Loucy (cell line): Measurements from ENCODE around the gene AGMAT.
A peak's percentile ranks its signal among the peaks of the same experiment; 100 is the strongest.

Experiments
- H2AFZ ChIP-seq: fragments of 200-600 bp; sonication (generic); 2 replicates; pipeline ENCODE4 v1.6.0; 2016; ENCODE audit warnings: antibody characterized with exemption, mild to moderate bottlenecking, low read length, moderate library complexity
- H3F3A ChIP-seq: fragments of 200-600 bp; 2 replicates; pipeline ENCODE4 v1.6.0; 2016; ENCODE audit warnings: antibody characterized with exemption, low read depth, mild to moderate bottlenecking
- H3K27me3 ChIP-seq: fragments of 200-600 bp; sonication (generic); 2 replicates; pipeline ENCODE4 v1.6.1; 2014; ENCODE audit warnings: low read length, mild to moderate bottlenecking; ENCODE audit not compliant: insufficient read depth, poor library complexity, severe bottlenecking
- H3K36me3 ChIP-seq: fragments of 200-600 bp; sonication (generic); 2 replicates; pipeline ENCODE4 v1.6.1; 2016; ENCODE audit warnings: low read length; ENCODE audit not compliant: insufficient read depth
- H3K4me1 ChIP-seq: fragments of 200-600 bp; sonication (generic); 2 replicates; pipeline ENCODE4 v1.5.1; 2014; ENCODE audit warnings: low read length, mild to moderate bottlenecking; ENCODE audit not compliant: insufficient read depth, poor library complexity, severe bottlenecking
- H3K4me2 ChIP-seq: fragments of 200-600 bp; sonication (generic); 2 replicates; pipeline ENCODE4 v1.6.0; 2014; ENCODE audit warnings: antibody characterized with exemption, low read length, low read depth, mild to moderate bottlenecking; ENCODE audit not compliant: poor library complexity, severe bottlenecking
- H3K4me3 ChIP-seq: fragments of 200-600 bp; sonication (generic); 2 replicates; pipeline ENCODE4 v1.5.1; 2014; ENCODE audit warnings: low read length, mild to moderate bottlenecking, mixed read lengths; ENCODE audit not compliant: poor library complexity, severe bottlenecking
- H3K79me2 ChIP-seq: fragments of 200-600 bp; sonication (generic); 2 replicates; pipeline ENCODE4 v1.6.1; 2014; ENCODE audit warnings: low read length; ENCODE audit not compliant: insufficient read depth
- H3K9ac ChIP-seq: fragments of 200-600 bp; sonication (generic); 2 replicates; pipeline ENCODE4 v1.6.0; 2014; ENCODE audit warnings: mild to moderate bottlenecking, low read depth, low read length, moderate library complexity; ENCODE audit not compliant: poor library complexity, severe bottlenecking
- H3K9me2 ChIP-seq: fragments of 200-600 bp; sonication (generic); replicated peaks from 2 replicates; pipeline ENCODE4 v1.6.1; 2016; ENCODE audit warnings: low read depth, low read length, mixed read lengths
- H3K9me3 ChIP-seq: fragments of 200-600 bp; sonication (generic); 2 replicates; pipeline ENCODE4 v1.6.1; 2014; ENCODE audit warnings: mild to moderate bottlenecking, antibody characterized with exemption, low read length, low read depth; ENCODE audit not compliant: insufficient read depth
- H4K20me1 ChIP-seq: fragments of 200-600 bp; sonication (generic); 2 replicates; pipeline ENCODE4 v1.6.0; 2014; ENCODE audit warnings: antibody characterized with exemption, low read length, mild to moderate bottlenecking; ENCODE audit not compliant: insufficient read depth, poor library complexity, severe bottlenecking
- EZH2phosphoT487 ChIP-seq: fragments of 200-600 bp; IDR thresholded peaks from 2 replicates; pipeline ENCODE4 v1.6.1; 2018; ENCODE audit warnings: antibody characterized with exemption, mild to moderate bottlenecking, moderate library complexity, borderline replicate concordance
- TF ChIP-seq, protein P1 (sequence below): fragments of 200-600 bp; sonication (generic); conservative IDR thresholded peaks from 2 replicates; pipeline ENCODE4 v1.5.1; 2014; ENCODE audit warnings: mild to moderate bottlenecking, antibody characterized with exemption, low read length

AGMAT gene

DNA sequence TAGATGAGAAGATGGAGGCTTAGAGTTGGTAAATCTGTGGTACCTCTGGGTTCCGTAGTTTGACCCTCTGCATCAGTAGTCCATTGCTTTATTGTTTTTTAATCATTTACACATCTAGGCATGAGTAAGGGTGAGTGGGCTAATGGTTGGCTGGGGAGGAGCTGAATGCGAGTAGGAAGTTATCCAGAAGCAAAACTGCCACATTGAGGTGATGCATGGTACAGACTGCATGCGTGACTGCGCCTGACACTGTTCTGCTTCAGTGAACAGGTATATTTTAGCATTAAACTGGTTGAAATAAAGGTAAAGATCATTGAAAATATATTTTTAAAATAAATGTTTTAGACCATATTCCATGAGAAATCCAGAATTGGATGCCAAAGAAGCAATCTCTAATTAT lies 53.8 kb downstream of the AGMAT start:
- Histone ChIP-seq H3K4me1 (peaks cover 12% of the 10 kb centered on the region), H3F3A (peaks cover 2% of the 10 kb centered on the region; the same call in 1 of the 2 replicates), H2AFZ (no peak overlapping the region), H3K9me3 (no peaks in the 10 kb centered on the region), H3K9me2 (no peaks in the 10 kb centered on the region), H3K4me3 (no peak overlapping the region), H3K36me3 (no peaks in the 10 kb centered on the region), H3K79me2 (peaks cover 13% of the 10 kb centered on the region), H3K27me3 (no peaks in the 10 kb centered on the region), H3K4me2 (no peak overlapping the region), H3K9ac (no peak overlapping the region), H4K20me1 (peaks cover 4% of the 10 kb centered on the region)
- TF ChIP-seq, protein P1, sequence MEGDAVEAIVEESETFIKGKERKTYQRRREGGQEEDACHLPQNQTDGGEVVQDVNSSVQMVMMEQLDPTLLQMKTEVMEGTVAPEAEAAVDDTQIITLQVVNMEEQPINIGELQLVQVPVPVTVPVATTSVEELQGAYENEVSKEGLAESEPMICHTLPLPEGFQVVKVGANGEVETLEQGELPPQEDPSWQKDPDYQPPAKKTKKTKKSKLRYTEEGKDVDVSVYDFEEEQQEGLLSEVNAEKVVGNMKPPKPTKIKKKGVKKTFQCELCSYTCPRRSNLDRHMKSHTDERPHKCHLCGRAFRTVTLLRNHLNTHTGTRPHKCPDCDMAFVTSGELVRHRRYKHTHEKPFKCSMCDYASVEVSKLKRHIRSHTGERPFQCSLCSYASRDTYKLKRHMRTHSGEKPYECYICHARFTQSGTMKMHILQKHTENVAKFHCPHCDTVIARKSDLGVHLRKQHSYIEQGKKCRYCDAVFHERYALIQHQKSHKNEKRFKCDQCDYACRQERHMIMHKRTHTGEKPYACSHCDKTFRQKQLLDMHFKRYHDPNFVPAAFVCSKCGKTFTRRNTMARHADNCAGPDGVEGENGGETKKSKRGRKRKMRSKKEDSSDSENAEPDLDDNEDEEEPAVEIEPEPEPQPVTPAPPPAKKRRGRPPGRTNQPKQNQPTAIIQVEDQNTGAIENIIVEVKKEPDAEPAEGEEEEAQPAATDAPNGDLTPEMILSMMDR, result no peak
- no peak for TF ChIP-seq EZH2phosphoT487

DNA sequence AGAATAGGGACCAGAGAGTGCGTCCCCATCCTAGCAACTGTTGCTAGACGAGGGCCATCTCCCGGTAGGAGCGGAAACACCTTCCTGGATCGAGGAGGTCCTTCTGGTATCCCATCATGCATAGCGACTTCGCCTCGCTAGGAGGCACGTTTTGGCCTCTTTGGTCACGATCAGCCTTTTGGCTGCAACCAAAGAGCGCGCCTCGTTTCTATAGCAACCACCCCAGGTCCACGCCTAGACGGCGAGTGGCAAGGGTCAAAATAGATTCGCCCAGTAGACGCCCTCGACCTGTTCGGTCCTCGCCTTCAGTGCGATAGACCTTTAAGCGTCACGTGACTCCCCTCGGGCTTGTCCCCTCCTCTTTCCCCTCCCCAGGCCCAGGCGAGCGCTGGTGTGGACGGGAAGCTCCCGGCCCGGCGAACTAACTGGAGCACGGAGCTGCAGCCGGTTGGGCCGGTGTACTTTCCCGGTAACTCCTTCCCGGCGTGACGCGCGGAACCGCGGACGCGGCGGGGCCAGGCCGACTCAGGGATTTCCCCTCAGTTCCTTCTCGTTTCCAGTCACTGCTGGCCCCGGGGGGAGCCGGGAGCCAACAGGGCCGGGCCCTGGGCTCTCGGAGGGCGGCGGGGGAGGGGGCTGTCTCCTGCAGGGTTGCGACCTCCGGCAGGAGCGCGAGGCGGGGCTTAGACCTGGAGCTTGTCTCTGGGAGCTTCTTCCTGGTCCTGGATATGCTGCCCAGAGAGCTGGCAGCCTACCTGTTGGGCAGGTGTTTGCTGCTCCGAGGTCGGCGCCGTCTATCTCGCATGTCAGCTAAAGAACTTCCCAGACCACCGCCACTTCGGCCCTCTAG lies 58.1 kb downstream of the AGMAT start, which contains the start of gene DNAJC16:
Gene DNAJC16 (plus strand): TSS at position 359 of the 850 bp plus-strand sequence. CDS start 2,258 bp downstream, outside the sequence.
- H2AFZ ChIP-seq, result peak within 1 kb of the TSS; percentile 90
- peak within 1 kb of the TSS; percentile 74 for H3K9ac ChIP-seq
- H3K9me2 ChIP-seq, result no peaks in the 10 kb centered on the region
- H4K20me1 ChIP-seq, result peaks cover 4% of the 10 kb centered on the region
- H3K27me3 ChIP-seq, result no peaks in the 10 kb centered on the region
- H3F3A ChIP-seq, result peaks cover 7% of the 10 kb centered on the region; the same call in 1 of the 2 replicates
- TF ChIP-seq EZH2phosphoT487, result no peak
- TF ChIP-seq, protein P1, result 0 out of 2 replicates have a peak, but pooled peaks have one; percentile 28
- no peaks in the 10 kb centered on the region for H3K9me3 ChIP-seq
- peak within 1 kb of the TSS; percentile 80 for H3K4me3 ChIP-seq
- H3K36me3 ChIP-seq, result no peaks in the 10 kb centered on the region
- H3K4me2 ChIP-seq, result peak within 1 kb of the TSS; percentile 98
- peaks cover 31% of the 10 kb centered on the region for H3K79me2 ChIP-seq
- peaks cover 37% of the 10 kb centered on the region for H3K4me1 ChIP-seq

DNA sequence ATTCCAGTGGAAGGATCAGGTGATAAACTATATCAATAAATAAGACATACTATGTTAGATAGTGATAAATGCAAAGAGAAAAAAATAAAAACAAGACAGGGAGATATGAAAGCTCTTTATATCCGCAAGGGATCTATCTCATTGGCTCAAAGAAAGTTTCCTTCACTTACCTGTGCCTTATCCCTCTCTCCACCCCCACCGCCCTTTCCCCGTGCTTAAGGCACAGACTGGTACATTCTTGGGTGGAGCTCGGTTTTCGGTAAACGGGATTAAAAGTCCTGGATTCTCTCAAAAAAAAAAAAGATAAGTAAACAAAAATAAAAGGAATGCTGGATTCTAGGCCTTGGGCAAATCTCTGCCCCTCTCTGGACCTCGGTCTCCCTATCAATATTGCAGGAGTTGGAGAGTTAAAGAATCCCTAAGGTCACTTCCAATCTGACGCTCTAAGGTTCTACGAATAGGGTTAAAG lies 58.8 kb downstream of the AGMAT start:
- Histone ChIP-seq H3K79me2 (peaks cover 31% of the 10 kb centered on the region), H2AFZ (peak overlapping the region; percentile 90; the same call in 1 of the 2 replicates), H3K9ac (peak overlapping the region; percentile 51)

More for the DNA sequence above, 58.8 kb downstream of the AGMAT start:
- Histone ChIP-seq H3K4me2 (peak overlapping the region; percentile 76), H3F3A (peaks cover 7% of the 10 kb centered on the region; the same call in 1 of the 2 replicates), H4K20me1 (peaks cover 4% of the 10 kb centered on the region), H3K4me3 (peak overlapping the region; percentile 79), H3K9me3 (no peaks in the 10 kb centered on the region), H3K4me1 (peaks cover 37% of the 10 kb centered on the region), H3K9me2 (no peaks in the 10 kb centered on the region), H3K27me3 (no peaks in the 10 kb centered on the region), H3K36me3 (no peaks in the 10 kb centered on the region)
- TF ChIP-seq, protein P1, result no peak; the same call in 1 of the 2 replicates
- no peak for TF ChIP-seq EZH2phosphoT487
